HEK293 (cell line): ENCODE results near the gene MAN2A2.

Experiments used
- SETDB1 ChIP-seq: IDR thresholded peaks from one replicate; pipeline ENCODE4 v1.6.1; 2017; ENCODE audit warnings: mild to moderate bottlenecking, low read length, moderate library complexity, mixed read lengths; ENCODE audit not compliant: insufficient read length
- TF ChIP-seq, protein P1 (sequence below): fragments of 450-650 bp; formaldehyde crosslinking; IDR thresholded peaks from 2 replicates; pipeline ENCODE4 v1.5.1; 2016; ENCODE audit warnings: missing biosample characterization, missing genetic modification characterization
- TF ChIP-seq, protein P2 (sequence below): fragments of 450-650 bp; formaldehyde crosslinking; IDR thresholded peaks from 2 replicates; pipeline ENCODE4 v1.5.1; 2016; ENCODE audit warnings: missing biosample characterization, missing genetic modification characterization

DNA sequence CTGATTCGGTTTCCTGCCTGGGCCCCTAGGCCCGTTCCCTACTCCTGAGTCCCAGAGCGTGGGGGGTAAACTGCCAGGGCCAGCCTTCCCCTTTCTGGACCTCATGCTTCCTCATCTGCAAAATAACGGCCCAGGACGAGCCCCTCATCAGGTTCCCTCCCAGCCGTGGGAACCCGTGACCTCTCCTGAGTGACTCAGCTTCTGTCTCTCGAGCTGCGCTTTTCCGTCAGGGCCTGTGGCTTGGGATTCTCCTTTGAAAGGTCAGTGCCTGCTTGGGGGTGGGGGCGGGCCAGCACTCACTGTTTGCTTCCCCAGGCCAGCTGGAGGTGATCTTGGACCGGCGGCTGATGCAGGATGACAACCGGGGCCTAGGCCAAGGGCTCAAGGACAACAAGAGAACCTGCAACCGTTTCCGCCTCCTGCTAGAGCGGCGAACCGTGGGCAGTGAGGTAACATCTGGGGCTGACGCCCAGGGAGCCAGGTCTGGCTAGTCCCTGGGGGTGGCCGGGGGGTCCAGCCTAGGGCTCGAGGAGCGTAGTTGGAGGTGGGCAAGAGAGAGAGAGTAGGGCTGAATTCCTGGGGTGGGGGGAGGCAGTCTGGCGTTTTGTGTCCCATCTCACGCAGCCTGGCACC, 12.8 kb downstream of the MAN2A2 start:
- TF ChIP-seq, protein P1, sequence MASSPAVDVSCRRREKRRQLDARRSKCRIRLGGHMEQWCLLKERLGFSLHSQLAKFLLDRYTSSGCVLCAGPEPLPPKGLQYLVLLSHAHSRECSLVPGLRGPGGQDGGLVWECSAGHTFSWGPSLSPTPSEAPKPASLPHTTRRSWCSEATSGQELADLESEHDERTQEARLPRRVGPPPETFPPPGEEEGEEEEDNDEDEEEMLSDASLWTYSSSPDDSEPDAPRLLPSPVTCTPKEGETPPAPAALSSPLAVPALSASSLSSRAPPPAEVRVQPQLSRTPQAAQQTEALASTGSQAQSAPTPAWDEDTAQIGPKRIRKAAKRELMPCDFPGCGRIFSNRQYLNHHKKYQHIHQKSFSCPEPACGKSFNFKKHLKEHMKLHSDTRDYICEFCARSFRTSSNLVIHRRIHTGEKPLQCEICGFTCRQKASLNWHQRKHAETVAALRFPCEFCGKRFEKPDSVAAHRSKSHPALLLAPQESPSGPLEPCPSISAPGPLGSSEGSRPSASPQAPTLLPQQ (tag by site-specific recombination) = no peak
- no peak for TF ChIP-seq SETDB1
- TF ChIP-seq, protein P2, sequence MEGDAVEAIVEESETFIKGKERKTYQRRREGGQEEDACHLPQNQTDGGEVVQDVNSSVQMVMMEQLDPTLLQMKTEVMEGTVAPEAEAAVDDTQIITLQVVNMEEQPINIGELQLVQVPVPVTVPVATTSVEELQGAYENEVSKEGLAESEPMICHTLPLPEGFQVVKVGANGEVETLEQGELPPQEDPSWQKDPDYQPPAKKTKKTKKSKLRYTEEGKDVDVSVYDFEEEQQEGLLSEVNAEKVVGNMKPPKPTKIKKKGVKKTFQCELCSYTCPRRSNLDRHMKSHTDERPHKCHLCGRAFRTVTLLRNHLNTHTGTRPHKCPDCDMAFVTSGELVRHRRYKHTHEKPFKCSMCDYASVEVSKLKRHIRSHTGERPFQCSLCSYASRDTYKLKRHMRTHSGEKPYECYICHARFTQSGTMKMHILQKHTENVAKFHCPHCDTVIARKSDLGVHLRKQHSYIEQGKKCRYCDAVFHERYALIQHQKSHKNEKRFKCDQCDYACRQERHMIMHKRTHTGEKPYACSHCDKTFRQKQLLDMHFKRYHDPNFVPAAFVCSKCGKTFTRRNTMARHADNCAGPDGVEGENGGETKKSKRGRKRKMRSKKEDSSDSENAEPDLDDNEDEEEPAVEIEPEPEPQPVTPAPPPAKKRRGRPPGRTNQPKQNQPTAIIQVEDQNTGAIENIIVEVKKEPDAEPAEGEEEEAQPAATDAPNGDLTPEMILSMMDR (tag by site-specific recombination) = no peak
